Fibroblast of skin of abdomen (primary cell): ENCODE results near the gene TRPV3.
"Not testable (repeated sequence)": the region's sequence is repeated elsewhere in the genome, so short reads cannot be mapped to it uniquely, and the experiment has no call there.

Experiments used
- DNase-seq: peaks from one replicate; pipeline ENCODE4 v3.0.0-alpha.2; 2013

TRPV3 gene

DNA sequence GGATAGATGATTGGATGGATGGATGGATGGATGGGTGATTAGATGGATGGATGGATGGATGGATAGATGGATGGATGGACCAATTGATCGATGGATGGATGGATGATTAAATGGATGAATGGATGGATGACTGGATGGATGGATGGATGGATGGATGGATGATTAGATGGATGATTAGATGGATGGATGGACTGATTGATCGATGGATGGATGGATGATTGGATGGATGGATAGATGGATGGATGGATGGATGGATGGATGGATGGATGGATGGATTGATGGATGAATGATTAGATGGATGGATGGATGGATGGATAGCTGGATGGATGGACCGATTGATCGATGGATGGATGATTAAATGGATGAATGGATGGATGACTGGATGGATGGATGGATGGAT is 38.1 kb downstream of the TRPV3 start:
- not testable (repeated sequence) for DNase-seq

DNA sequence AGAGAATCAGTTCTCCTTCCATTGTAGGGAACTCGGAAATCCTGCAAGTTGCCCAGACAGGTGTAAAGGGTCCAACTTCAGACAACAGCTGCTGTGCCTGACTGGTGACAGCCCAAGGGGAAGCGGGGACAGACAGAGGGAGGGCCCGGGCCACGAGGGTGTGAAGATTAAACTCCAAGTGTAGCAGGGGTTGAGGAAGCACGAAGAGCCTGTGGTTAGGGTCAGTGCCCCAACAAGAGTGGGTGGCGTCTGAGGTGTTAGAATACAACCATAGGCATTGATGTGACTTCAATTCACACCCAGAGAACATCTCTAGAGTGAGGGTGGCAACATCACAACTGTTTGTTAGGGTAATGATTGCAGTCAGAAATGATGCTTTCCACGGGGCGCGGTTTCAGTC is 42.7 kb downstream of the TRPV3 start:
- DNase-seq: no peak

DNA sequence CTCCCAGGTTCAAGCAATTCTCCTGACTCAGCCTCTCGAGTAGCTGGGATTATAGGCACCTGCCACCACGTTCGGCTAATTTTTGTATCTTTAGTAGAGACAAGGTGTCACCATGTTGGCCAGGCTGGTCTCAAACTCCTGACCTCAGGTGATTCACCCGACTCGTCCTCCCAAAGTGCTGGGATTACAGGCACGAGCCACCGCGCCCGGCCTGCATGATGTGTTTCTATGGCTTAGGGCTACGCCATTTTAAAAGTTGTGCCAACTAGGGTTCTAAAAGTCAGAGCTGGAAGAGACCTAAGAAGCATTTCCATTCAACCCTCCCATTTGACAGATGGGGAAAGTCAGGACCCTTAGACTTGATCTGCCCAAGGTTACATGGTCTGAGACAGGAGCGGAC is 43.4 kb downstream of the TRPV3 start:
- DNase-seq: not testable (repeated sequence)

DNA sequence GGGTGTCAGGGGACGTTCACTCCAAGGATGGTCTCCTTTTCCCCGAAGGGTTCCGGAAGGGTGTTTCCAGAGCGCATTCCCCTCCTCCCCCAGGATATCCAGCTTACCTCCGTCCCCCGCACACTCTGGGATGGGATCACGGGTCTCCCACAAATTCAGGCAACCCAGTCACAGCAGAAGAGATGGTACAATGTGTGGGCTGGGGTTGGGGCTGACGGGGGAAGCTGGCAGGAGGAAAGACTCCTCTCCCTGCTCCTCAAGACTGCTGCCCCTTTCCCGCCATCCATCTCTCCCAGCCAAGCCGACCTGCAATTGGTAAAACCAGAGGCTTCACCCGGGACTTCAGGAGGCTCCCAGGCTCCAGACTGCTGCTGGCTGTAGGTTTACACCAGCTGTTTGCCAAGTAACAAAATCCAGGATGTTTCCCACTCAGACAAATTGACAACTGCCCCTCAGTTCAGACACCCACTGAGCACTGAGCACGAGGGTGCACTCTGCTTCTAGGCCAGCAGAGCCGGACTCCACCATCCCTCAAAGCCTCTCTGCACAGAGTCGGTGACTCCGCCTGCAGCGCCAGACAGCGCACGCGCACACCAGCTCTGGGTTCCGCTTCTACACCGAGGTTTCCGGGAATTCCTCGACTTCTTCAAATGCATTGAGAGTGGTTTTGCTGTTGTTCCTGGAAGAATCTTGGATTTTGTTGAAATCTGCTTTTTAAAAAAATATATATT is 44.1 kb downstream of the TRPV3 start:
- DNase-seq: no peak

DNA sequence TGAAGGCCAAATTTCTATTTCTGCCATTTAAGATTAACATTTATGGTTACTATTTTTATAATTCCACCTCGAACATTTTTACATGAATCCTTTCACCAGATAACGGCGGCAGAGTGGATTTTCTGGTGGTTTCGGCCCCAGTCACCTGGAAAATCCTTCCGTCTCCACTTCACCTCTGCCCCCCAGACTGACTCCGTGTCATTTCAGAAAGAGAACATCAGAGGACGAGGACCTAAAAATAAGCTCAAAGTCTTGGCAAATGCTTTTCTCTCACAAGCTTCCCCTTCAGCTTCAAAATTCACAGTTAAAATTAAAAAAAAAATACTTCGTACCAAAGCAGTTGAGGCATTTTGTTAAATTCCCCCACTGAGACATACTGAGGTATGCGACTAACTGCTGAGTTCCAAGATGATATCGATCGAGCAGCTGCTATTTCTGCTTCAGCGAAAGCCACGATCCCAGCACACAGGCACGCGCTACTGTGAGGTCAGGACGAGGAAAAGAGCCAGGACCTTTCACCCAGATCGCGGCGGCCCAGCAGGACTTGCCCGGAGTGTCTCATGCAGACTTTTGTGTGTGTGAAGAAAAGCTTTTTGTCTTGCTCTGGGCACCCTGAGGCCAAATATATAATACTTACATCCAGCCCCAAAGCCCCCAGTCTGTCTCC is 45.0 kb downstream of the TRPV3 start:
- peak; percentile 58 for DNase-seq

DNA sequence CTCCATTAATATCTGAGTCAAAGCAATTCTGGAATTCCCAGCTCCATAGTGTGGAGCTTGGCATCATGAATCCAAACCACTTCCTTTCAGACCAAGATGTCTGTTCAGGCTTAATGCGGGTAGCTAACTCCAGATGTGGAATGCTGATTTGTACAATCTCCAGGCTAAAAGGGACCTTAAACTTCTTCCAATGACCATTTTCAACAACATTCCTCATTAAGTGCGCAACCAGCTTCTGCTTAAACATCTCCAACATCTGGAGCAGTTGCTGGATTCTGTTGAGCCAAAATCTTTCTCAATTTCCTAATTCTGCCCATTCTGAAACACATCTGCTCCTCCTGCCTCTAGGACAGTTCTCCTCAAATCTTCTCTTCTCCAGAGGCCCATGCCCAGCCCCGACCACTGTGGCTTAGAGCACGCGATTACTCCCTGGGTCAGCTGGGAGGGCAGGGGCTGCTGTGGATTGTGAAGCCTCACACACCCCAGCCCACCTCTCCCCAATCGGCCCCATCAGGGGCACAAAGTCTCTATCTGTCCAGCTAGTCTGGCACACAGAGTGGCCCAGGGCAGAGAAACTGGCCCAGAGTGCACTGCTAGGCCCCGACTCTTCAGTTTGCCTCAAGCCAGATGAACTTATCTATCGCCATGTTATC is 45.6 kb downstream of the TRPV3 start:
- DNase-seq: peak; percentile 38

DNA sequence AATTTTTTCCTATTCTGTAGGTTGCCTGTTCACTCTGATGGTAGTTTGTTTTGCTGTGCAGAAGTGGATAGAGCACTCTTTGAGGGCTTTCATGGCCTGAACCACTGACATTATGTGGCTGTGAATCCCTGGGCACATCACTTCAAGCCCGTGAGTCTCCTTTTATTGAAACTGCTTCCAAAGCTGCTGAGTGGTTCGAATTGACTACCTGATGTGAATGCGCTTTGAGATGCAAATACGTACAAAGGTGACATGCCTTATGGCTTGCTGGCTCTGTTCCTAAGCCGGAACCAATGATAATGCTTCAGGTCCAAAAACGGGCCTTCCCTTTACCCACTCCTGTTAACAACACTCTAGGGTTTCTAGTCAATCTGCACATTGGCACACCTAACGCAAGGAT is 47.5 kb downstream of the TRPV3 start:
- no peak for DNase-seq

DNA sequence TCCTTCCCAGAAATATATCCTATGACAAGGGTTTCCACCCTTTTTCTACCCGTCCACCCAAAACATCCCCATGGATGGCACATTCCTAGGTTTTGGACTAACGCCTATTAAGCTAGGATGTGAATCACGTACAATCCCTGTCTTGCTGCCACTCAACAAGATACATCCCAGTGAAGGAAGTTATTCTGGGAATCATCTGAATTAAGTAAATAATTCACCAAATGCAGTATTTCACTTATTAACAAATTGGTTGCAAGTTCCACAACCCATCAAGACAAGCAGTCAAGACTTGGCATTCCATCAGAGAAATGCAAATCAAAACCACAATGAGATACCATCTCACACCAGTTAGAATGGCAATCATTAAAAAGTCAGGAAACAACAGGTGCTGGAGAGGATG is 49.7 kb downstream of the TRPV3 start:
- no peak for DNase-seq

DNA sequence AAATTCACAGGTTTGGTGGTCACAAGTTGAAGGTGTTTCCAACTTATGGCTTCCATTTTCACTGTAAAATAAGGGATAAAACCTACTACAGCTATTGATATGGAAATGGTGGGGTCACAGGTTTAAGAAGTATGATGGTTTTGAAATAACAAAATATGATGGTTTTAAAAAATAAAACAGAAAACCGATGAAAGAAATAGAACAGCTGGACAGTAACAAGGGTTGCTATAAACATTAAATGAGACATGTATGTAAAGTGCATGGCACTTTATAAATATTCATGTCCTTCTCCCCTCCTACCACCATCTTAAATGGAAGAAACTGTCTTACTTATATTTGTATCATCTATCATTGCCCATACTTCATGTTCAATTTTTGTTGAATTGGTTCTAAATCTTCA is 50.5 kb downstream of the TRPV3 start:
- no peak for DNase-seq

DNA sequence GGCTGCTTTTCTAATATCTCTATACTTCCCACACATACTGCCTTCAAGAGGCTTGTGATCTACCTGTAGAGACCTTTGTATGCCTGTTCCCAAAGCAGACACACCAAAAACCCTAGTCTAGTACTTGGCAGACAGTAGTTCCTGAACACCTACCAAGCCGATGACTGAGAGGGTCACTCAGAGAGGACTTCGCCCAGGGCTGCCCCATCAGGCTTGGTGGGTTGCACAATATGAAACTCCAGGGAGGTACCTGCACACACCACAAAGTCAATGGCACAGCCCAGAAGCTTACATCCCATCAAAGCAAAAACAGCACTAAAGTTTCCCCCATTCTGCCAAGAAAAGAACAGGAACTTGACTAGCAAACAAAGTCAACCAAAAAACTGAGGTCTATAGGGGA is 51.6 kb downstream of the TRPV3 start:
- no peak for DNase-seq

DNA sequence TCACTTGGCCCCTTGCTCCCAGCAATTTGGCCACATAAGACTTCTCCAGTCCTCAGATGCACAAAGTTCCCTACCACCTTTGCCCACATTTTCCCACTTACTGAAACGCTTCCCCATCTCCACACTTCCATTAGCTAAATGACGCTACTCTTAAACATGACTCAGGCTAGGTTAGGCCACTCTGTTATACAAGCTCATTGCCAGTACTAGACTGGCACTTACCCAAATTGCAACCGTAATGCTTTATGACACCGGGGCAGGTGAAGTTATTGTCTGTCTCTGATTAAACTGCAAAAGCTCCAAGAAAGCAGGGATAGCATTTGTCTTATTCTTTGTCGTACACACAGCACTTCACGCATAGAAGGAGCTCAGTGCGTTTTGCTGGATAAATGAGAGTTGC is 52.6 kb downstream of the TRPV3 start:
- DNase-seq: no peak

DNA sequence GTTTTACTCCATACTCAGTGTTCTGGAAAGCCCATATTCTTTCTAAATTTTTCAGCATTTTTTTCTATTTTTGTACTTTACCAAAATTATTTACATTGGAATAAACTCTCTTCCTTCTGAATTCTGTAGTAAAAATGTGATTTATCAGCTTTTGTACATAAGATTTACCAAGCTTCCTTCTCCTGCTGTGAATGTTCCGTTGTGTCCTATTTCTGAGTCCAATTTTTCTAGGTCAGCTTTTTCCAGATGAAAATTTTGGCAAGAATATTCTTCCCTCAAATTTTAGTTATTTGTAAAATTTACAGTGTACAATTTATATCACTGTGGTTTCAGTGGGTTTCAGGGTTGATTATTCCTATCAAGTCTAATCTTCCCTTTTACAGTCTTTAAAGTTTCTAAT is 54.3 kb downstream of the TRPV3 start:
- no peak for DNase-seq

DNA sequence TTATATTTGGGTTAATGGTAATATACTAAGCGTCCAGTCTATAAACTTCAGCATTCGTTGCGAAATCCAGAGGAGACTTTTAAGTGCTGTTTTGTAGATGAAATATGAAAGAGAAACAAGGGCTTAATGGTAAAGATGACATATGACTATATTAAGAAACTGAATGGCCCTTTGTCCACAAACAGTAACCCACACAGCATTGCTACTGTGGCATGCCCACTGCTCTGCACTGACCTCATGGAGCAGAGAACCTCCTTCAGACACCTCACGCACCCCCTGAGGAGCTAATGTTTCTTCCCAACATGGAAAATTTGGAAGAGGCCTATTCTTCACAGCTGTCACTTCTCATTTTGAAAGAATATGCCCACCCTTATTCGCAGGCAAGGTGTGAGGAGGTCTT is 55.1 kb downstream of the TRPV3 start:
- DNase-seq: no peak

DNA sequence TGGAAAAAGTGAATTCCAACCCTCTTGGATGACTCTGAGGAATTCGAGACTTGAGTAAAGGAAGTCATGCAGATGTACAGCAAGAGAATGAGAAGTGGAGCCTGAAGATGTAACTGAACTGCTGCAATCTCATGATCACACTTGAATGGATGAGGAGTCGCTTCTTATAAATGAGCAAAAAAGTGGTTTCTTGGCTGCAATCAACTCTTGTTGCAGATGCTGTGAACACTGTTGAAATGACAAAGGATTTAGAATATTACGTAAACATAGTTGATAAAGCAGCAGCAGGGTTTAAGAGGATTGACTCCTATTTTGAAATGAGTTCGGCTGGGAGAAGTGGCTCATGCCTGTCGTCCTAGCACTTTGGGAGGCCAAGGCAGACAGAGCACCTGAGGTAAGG is 56.3 kb downstream of the TRPV3 start:
- DNase-seq: no peak

DNA sequence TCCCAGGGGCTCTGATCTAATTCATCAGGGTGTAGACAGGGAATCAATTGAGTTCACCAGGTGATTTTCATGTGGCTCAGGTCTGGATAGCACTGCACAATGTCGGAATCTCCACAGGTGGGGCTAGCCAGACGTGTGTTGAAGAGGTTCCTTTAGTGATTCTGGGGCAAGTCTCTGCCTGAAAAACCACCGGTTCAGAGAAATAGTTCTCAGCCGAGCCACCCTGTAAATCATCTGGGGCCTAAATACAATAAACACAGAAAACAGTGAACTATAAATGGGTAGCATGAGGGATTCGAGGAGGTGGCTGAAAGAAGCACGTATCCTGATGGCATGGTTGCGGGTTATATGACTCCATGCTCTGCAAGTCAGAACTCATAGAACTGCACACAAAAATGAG is 60.5 kb downstream of the TRPV3 start:
- no peak for DNase-seq

DNA sequence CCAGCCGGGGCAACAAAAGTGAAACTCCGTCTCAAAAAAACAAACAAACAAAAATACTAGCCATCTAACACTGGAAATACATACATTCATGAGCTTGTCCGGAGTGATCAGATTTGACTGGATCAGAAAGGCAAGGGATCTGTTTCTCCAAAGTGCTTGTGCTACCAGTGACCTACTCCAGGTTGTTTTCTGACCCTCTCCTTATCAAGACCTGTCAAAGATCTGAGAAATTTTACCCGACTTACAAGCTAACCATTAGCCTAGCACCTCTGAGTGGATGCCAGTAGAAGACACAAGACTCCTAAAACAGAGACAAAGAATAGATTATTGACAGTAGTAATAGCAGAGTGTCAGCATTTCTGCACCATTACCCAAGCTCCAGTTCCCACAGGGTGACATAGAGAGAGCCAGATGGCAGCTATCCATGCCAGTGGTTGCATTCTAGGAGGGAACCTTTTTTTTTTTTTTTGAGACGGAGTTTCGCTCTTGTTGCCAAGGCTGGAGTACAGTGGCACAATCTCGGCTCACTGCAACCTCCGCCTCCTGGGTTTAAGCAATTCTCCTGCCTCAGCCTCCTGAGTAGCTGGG is 72.0 kb downstream of the TRPV3 start:
- DNase-seq: no peak

DNA sequence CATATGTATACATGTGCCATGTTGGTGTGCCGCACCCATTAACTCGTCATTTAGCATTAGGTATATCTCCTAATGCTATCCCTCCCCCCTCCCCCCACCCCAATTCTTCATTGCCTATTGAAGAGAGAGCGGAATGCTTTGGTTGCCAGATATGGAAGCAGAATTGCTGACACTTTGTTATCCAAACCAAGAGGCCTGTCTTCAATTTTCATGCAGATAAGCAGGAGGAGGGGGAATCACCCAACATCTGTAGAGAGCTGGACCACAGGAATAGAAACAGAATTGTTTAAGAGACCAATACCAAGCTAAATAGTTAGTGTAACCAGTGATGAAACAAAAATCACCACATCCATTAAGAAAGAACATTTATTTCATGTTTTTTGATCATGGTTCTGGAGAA is 74.8 kb downstream of the TRPV3 start:
- DNase-seq: no peak

DNA sequence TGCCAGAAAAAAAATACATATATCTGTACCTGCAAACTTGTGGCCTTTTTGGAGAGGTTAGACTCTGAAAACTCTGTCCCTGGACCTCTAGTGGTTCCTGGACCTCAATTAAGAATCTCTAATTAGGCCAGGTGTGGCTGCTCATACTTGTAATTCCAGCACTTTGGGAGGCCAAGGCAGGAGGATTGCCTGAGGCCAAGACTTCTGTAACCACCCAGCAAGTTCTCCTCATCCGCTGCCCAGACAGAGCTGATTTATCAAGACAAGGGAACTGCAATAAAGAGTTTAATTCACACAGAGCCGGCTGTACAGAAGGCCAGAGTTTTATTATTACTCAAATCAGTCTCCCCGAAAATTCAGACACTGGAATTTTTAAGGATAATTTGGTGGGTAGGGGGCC is 77.6 kb downstream of the TRPV3 start:
- no peak for DNase-seq

DNA sequence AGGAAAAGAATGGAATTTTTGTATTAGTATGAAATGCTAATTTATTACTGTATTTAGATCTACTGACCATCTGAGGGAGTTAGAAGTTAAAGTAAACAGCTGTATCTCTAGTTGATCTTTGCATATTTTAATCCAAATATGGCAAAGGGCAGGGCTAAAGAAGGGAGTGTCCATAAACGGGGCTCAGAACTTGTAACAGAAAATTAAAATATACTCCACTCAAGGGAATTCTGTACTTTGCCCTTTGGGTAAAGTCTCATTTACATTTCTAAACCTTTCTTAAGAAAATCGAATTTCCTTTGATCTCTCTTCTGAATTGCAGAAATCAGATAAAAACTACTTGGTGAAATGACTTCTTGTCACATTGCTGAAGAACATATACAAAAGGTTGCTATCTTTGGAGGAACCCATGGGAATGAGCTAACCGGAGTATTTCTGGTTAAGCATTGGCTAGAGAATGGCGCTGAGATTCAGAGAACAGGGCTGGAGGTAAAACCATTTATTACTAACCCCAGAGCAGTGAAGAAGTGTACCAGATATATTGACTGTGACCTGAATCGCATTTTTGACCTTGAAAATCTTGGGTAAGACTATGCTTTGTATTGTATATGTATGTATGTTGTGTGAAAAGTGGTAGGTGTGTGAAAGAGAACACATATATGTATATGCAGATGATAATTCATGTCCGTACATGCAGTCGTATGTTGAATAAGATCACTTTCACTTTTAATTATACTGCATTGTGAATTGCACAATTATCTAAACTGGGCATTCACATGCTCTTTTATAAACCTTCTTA is 81.6 kb downstream of the TRPV3 start, which contains the start of gene ASPA:
Gene ASPA, plus strand, starts transcription at position 186 of the 799 bp plus-strand sequence. Its CDS starts 163 bp downstream, at position 349.
- no peak for DNase-seq

DNA sequence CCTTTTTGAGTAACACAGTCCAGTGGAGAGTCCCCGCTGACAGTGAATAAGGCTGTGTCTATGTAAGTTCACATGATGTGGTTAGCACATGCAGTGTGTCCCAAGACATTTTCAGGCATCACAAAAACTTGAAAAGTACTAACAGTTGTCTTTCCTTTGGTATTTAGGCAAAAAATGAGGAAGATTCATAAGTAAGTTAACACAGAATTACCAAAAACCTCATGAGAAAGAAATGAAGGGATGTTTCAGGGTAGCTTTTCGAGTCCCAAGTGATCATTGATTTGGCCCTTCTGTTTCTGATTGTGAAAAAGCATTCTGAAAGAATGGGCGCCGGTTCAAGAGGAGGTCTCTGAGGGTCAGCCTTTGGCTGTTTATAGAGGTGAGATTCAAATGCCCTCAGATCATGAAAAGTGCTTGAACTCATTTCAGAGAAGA is 82.3 kb downstream of the TRPV3 start:
- DNase-seq: no peak

DNA sequence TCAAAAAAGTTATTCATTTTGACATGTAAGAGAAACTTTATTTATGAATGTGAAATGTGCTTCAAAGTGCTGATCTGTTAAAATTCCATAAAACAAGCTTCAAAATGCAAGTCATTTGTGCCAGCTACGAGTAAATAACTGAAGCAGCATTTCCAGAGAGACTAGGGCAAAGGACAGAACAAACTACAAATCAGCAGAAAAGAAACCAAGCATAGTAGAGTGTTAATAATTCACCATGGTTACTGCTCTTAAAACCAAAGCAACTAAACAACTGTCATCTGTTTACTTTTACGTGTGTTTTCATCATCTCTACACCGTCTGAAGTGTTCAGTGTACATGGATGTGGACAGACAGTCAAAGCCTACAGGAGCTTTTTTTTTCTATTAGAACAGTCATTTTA is 83.4 kb downstream of the TRPV3 start:
- DNase-seq: no peak

DNA sequence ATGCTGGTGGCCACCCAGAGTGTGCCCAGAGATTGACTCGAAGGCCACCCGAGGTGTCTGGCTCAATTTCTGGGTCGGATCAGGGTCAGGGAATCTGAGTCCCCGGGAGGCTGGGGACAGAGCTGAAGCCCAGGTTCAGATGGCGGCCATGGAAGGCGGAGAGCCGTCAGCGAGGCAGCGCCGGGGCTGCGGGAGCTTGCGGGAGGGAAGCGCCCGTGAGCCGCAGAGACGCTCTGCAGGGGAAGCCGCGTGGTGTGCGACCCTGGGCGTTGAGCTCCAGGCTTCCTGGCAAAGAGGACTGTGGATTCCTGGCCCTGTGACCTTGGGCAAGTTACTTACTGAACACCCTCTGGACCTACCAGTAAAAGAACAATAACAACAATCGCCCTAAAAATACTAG is 85.5 kb downstream of the TRPV3 start:
- DNase-seq: no peak

DNA sequence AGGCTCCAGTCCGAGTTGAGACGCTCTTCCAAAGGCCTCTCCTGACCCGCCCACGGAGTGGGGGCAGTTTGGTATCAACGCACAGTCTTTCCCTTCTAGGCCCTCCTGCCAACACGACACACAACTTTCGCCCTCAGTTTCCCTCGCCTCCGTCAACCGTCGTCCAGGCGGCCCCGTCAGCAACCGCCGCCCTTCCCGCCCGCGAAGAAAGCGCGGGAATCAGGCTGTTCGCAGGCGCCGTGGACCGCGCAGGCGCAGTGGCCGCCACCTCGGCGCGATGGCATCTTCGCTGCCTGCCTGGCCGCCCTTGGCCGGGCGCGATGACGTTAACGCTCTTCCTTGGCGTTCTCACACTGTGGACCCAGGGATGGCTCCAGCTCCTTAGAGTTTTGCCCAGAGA is 86.0 kb downstream of the TRPV3 start, which contains the start of gene SPATA22:
Gene SPATA22, minus strand, starts transcription at position 221 of the 400 bp plus-strand sequence. CDS start 2,494 bp downstream, outside the sequence.
- no peak for DNase-seq
